GM19238 (cell line): Measurements from ENCODE around the gene ACSL5.

Experiments
- DNase-seq: peaks from one replicate; pipeline ENCODE4 v3.0.0; 2011; ENCODE audit warnings: low spot score; ENCODE audit not compliant: insufficient read length

ACSL5 gene, protein sequence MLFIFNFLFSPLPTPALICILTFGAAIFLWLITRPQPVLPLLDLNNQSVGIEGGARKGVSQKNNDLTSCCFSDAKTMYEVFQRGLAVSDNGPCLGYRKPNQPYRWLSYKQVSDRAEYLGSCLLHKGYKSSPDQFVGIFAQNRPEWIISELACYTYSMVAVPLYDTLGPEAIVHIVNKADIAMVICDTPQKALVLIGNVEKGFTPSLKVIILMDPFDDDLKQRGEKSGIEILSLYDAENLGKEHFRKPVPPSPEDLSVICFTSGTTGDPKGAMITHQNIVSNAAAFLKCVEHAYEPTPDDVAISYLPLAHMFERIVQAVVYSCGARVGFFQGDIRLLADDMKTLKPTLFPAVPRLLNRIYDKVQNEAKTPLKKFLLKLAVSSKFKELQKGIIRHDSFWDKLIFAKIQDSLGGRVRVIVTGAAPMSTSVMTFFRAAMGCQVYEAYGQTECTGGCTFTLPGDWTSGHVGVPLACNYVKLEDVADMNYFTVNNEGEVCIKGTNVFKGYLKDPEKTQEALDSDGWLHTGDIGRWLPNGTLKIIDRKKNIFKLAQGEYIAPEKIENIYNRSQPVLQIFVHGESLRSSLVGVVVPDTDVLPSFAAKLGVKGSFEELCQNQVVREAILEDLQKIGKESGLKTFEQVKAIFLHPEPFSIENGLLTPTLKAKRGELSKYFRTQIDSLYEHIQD

DNA sequence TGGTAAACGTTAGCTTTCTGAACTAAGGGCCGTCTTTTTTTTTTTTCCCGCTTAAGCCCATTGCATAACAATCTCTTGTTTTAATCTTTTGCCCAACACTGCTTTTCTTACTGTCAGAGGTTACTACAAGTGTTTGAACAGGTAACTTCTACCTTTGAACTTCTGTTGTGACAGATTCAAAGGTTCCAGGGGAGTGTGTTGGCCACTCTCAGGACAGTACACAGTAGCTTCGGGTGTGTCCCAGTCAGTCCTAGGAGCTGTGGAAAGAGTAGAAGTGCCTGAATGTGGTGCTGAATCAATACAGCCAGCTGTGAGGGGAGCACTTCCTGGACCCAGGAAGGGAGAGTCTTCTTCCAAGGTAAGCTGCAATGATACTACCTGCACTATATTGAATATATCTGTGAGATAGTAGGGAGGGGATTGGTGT lies at the start of gene ACSL5:
Gene ACSL5 (plus strand): TSS at position 205 of the 427 bp plus-strand sequence. CDS start 20,831 bp downstream, outside the sequence.
- no peak for DNase-seq

DNA sequence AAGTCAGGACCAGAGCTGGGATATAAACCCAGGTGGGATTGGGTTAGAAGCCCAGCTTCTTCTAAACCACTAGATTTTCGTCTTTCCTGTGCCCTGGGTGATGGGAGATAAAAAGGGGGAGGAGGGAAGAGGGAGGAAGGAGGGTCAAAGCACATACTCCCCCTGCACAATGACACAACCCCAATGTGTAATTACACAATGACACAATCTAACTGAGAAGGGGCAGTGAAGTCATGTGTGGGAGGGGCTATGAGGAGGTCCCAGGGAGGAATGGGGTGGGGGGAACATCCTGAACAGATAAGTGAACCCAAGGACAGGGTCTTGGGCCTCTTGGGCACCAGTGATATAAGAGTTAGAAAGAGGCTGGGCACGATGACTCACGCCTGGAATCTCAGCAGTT lies 46.2 kb upstream of the ACSL5 start:
- DNase-seq: no peak

DNA sequence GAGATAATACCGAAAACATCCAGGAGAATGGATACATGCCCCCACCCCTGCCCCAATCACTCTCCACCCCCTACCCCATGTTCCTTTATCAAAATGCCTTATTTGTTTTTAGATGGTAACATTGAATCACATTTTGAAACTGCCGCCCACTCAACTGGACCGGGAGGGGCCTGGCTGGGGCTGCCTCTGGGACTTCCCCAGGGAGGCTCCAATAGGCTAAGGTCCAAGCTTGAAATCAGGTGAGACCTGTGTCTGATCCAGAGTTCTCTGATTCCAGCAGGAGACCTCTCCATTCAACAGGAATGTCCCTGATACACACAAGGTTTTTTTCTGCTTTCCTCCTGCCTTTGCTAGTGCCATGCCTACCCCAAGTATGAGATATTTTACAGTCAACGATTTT lies 43.8 kb upstream of the ACSL5 start:
- DNase-seq: no peak

DNA sequence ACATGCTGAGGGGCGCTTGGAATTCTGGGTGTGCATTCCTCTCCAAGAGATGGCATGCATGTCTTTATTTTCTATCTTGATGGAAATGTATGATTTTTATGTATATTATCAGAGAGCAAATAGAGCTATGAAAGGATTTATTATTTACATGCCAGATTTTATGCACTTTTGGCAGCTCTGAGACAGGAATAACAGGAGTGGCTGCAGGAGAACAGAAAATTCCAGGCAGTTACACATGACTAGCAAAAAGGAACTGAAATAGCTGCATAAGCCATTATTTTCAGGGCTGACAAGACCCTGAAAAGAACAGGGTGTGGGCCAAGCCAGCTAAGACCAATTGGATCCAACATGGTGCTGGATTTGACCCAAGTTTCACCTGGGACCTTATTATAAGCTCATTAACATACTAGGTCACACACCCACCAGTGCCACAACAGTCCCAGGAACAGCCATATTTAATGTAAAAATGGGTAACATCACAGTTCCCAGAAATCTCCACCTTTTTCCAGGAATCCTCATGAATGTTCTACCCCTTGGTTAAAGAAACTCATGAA lies 43.2 kb upstream of the ACSL5 start:
- no peak for DNase-seq

DNA sequence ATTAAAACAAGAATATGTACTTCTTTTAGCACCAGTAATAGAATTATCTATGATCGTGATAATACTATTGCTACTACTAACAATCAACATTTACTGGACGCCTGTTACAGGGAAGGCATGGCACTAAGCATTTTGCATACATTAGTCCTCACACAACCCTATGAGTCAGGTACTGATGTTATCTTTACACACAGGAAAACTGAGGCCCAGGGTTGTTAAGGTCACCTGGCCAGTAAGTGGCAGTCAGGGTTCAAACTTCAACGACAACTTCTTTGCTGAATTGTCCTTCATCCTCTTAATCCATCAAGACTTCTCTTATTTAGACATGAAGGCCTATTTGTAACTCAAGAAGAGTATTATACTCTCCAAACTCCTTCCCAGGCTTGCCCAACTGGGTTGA lies 41.9 kb upstream of the ACSL5 start:
- DNase-seq: no peak

DNA sequence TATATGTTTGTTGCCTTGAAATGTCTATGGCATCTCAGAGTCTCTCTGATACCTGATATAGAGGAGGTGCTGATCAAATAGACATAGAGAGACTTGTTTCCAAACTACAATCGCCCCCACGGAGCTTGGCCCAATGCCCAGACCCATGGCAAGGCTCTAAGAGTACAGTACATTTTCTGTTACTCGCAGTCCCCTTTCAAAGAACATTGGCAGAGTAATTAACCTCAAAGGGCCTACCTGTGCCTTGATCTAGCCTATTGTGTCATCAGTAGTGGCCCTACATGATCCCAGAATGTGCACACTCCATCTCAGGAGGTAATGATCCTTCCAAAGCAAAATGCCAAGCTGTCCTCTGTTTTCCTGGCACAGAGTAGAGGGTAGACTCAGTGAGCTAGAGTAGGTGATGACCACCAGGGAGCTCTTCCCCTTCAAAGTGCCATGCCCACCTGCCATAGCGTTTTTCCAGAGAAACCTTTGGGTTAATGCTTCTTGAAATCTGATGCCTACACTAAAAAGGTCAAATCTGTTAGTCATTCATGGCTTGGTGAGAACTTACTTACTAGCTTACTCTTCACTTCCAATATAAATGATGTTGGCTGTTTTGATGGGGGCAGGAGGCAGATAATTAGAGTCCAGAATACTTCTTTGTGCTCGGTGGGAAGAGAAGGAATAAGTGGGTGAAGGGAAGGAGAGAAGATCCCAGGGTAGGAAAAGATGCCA lies 41.2 kb upstream of the ACSL5 start:
- DNase-seq: no peak

DNA sequence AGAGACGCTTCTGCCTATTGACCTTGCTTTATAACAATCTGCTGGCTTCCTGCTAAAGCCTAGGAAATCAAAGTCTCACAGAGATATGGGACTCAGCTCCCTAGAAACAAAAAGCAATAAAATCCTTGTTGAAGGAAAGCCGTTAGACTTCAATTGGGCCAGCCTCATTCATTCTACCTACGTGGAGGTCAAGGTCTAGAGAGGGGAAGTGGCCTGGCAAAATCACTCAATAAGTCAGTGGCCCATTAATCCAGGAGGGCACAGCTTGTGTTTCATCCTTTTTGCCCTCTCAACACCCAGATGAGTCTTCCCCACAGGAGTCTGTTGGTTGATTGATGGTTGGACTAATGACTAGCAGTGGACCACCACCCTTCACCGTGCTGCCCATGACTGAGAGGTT lies 40.5 kb upstream of the ACSL5 start:
- DNase-seq: no peak

DNA sequence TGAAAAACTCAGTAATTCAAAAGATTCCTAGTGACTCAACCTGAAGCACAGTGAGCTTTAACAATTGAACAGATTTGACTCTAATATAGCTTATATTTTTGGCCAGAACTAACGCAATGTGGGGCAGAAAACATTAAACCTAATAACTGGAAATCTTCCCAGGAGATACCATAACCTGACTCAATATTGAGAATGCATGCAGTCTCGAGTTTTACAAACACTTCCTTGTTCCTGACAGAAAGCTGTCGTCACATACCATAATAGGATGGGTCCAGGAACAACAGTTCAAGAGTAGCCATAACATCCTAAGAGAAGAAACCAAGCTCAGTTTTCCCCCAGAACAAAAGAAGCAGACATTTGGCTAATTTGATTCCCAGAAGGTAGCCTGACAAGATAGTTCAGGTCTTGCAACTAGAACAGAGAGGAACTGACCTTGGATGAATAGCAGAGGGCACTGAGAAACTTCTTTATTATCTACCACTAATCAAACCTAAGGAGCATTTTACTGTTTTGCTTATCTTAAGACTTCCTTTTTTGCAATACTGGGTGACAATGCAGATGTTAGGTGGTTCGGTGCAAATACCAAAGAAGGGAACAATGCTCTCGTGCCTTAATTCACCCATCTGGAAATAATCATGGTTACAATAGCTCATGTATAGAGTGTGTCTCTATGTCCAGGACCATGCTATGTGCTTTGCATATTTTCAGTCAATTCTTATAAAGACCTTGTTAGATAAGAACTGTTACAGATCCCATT lies 38.6 kb upstream of the ACSL5 start:
- no peak for DNase-seq

DNA sequence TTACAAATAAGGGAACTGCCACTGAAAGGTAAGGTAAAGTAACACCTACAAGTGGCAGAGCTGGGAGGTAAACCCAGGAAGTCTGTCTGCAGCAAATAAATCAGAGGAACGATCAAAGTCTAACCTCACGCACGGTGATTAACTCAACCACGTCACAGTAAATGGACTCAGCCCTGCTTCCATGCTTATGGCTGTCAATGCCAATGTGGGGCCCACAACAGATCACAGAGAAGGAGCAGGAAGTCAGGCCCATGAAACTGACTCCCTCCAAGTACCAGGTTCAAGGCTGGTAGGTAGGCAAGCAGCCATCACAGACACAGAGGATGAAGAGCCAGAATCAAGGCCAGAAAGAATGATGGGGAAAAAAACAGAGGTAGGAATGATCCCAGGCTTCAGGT lies 38.0 kb upstream of the ACSL5 start:
- DNase-seq: no peak

DNA sequence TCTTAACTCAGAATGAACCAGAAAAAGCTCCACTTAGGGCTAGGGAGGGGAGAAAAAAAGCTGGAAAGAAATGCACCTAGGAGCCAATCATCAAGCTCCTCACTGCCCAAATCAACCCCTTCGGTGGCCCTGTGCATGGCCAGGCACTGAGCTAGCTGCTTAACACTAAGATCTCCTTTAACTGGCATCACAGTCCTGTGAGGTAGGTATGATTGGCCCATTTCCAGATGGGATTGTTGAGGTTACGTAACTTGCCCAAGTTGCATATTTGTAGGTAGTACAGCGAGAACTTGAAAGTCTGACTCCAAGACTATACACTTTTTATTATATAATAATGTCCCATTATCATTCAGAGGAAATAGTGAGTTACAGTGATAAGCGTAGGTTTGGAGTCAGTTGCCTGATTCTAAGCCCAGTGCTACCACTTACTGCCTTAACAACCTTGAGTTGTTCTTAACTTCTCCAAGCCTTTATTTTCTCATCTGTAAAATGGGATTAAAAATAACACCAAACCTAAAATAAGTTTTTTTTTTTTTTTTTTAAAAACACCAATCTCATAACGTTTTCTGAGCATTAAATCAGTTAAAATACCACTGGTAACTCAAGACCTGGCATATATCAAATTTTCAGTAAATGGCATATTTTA lies 37.2 kb upstream of the ACSL5 start:
- DNase-seq: no peak

DNA sequence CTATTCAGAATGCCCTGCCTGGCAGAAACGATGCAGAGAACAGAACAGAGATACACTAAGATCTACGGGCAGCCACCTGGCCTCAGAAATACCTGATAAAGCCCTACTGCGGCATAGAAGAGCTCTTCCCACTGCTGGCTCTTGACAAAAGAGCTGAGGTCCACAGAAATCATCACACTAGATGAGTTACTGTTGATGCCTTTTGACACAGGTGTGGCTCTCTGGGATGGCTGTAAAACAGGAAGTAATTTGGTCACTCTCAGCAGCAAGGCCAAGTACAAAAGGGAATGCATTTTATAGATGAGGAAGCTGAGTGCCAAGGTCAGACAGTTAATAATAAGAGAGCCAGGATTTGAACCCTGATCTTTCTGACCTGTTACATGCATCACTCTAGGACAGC lies 35.0 kb upstream of the ACSL5 start:
- DNase-seq: no peak

DNA sequence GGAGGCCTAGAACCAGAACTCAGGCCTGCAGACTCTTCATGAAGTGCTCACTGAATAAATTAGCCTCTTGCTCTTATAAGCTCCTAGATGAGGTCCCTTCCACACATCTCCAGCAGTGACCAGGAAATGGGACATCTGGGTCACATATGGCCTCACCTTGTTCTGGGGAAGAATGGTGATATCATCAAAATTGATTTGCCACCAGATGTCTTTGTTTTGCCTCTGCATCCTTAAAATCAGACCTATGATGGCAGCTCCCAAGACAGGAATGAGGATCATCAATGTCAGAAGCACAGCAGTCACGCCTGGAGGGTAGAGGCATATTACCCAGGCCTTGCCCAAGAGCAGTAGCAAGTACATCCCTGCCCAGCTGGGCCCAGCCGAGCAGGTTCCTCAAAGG lies 33.3 kb upstream of the ACSL5 start:
- DNase-seq: no peak

DNA sequence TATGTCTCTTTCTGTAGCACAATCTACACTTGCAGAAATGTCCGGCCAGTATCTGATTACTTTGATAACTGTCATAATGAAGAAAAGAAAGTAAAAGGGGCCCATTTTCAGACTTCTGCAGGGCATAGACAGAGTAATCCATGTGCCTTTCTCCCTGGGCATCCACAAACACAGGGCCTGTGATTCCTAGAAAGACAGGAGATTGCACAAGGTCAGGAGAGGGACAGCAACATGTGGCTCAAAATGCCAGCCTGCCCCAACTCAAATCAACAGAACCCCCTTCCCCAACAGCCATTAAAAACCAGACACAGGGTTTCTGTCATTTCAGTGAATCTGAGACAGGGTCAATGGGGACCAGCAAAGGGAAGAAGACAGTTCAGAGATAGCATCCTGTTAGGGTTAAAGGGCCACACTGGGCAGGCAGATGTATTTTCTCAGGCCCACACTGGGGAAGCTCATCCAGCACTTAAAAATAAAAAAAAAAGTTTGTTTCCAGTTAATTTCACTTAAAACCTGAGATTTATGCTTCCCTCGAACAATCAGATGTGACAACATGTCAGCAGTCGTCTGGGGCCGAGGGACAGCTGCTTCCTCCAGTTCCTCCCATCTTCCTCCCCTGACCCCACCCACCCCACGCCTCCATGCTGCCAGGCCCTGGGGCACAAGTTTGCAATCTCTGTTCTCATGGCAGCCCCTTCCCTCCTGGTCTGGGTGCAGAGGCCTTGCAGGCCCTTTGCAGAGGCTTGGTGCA lies 30.7 kb upstream of the ACSL5 start:
- no peak for DNase-seq

DNA sequence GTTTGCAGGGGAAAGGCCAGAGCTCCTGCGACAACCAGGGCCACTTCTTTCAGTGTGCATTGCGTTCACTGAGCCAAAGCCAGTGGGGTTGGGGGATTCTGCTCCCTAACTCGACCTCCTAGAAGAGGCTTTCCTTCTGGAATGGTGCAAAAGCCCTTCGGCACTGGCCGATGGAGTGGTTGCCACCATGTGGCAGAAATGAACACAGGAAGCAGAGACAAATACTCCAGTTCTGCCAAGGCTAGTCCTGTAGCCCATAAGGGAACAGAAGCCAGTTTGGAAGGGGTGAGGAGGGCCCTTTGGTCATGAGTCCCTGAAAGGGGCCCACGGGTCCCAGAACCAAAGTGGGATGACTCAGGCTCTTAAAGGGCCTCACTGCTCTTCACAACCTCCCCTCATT lies 29.7 kb upstream of the ACSL5 start:
- no peak for DNase-seq

DNA sequence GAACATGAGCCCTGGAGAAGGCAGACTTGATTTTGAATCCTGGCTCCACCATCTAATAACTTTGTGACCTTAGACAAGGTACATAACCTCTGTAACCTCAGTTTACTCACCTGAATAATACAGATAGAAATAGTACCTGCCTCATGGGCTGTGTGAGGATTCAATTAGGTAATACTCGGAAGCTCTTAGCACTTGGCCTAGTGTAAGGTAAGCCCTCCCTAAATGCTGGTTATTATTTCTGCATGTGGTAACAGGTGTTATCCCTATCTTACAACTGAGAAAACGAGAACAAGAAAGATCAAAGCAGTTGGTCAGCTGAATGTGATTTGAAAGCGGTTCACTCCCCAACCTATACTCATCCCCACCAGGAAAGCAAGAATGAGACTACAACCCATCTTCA lies 28.7 kb upstream of the ACSL5 start:
- DNase-seq: no peak

DNA sequence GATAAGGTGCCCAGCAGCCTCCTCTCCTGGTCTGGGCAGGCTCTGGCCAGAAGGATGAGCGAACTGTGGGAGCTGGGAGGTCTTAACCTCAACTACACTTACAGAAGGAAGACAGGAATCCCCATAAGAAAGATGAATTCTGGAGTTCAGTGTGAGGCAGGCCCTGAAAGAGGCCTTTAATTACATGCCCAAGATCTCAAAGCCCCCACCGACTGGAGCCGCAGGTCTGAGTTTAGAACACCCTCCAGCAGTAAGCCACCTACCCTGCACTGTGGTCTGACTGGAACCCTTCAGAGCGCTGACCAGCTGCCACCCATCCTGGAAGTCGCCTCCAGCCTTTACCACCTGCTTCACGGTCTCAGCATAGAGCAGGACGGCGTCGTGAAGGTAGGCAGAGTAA lies 28.2 kb upstream of the ACSL5 start:
- no peak for DNase-seq

DNA sequence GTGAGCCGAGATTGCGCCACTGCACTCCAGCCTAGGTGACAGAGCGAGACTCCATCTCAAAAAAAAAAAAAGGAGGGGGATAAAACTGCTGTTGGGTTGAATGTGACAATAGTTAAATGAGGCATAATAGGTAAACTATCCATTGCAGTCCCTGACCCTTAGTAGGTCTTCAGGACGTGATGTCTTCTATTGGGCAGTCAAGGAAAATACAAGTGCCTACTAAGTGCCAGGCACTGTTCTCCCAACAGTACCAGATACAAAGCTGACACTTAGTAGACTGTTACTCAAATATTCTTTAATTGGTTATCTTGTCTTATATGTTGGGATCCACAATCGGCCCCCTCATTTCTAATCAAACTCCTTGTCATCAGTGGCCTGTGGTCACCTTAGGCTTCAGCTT lies 27.1 kb upstream of the ACSL5 start:
- DNase-seq: no peak

DNA sequence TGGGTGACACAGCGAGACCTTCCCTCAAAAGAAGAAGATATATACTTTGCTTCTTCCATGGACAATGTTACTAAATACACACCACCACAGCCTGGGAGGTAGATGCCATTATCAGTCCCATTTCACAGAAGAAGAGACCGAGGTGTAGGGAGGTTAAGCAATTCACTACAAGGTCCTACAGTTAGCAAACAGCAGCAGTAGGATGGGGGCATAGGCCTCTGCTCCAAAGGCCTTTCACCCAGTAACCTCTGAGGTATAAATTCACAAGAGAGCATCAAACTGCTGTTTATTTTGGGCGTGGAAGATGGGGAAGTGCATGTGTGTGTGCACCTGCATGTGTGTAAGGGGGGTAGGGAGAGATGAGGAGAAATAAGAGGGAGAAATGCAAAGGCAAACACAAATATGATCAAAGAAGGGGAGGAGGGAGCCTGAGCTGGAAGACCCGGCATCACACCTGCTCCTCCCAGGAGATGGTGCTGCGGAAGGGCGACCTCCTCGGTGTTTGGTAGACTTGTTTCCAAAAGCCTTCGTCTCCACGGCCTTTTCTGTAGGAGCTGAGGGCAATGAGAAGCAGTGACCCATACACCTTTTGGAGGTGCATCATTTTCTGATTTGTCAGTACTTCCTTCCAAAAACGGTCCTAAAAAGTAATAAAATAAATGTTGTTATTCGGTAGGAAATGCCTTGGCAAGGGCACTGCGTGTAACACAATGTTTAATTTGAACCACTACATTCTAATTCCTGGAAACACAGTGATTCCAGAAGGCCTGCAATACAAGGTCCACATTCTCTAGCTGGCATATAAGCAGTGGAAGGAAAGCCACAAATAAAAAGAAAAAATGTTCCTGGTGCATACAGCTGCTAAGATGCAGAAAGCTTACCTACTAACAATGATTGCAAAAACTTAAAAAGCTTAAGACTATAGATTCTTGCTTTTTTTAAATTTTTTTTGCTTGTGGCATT lies 25.9 kb upstream of the ACSL5 start:
- no peak for DNase-seq

DNA sequence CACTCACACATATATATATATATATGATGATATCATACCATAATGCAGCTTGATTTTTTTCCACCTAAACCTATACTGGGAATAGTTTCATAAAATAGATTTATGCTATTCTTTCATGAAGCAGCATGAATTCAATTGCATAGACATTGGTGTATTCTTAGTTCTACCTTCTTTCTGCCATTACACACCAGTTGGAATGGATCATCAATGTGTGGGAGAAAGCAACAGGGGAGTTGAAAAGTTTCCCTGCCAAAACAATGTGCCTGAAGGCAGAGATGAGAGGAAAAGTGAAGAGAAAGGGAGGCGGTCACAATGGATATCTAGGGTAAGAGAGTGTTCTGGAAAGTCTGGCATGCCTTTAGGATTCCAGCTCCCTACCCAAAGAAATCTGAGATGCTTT lies 25.2 kb upstream of the ACSL5 start:
- DNase-seq: no peak
